HEK293T (cell line): ENCODE measurements around the gene RNF112.

Source experiments
- CTCF ChIA-PET: fragments of 350-600 bp; formaldehyde crosslinking; extraction: SDS; loops from one replicate; lab custom pipeline; 2021; ENCODE audit warnings: antibody characterized with exemption, inconsistent platforms; lab: Yijun Ruan, JAX
- POLR2A ChIA-PET: fragments of 350-600 bp; formaldehyde crosslinking; extraction: SDS; loops from one replicate; lab custom pipeline; 2020; ENCODE audit warnings: antibody characterized with exemption, inconsistent platforms; lab: Yijun Ruan, JAX
- DNase-seq: peaks from one replicate; pipeline ENCODE4 v3.0.0; 2012; ENCODE audit warnings: mixed read lengths; ENCODE audit errors: extremely low spot score
- ARNT ChIP-seq: fragments of 450-650 bp; IDR thresholded peaks from 2 replicates; pipeline ENCODE4 v1.6.1; 2017; ENCODE audit warnings: mild to moderate bottlenecking
- BHLHE40 ChIP-seq: fragments of 450-650 bp; IDR thresholded peaks from 2 replicates; pipeline ENCODE4 v1.6.1; 2016; ENCODE audit warnings: mild to moderate bottlenecking, moderate library complexity, borderline replicate concordance
- CTBP1 ChIP-seq: fragments of 450-650 bp; IDR thresholded peaks from 2 replicates; pipeline ENCODE4 v1.6.1; 2016; ENCODE audit warnings: borderline replicate concordance
- ELF4 ChIP-seq: fragments of 450-650 bp; IDR thresholded peaks from 2 replicates; pipeline ENCODE4 v1.6.1; 2017; ENCODE audit warnings: antibody characterized with exemption
- FOXA1 ChIP-seq: fragments of 450-650 bp; IDR thresholded peaks from 2 replicates; pipeline ENCODE4 v1.6.1; 2016; ENCODE audit warnings: mild to moderate bottlenecking
- FOXK2 ChIP-seq: fragments of 450-650 bp; IDR thresholded peaks from 2 replicates; pipeline ENCODE4 v1.6.1; 2016; ENCODE audit warnings: mild to moderate bottlenecking
- FOXM1 ChIP-seq: fragments of 450-650 bp; IDR thresholded peaks from 2 replicates; pipeline ENCODE4 v1.6.1; 2017; ENCODE audit warnings: mild to moderate bottlenecking, borderline replicate concordance
- HDGF ChIP-seq: fragments of 450-650 bp; IDR thresholded peaks from 2 replicates; pipeline ENCODE4 v1.6.1; 2017; ENCODE audit warnings: antibody characterized with exemption, borderline replicate concordance
- L3MBTL2 ChIP-seq: fragments of 450-650 bp; conservative IDR thresholded peaks from 2 replicates; pipeline ENCODE4 v1.6.1; 2016; ENCODE audit warnings: mild to moderate bottlenecking
- LEF1 ChIP-seq: fragments of 450-650 bp; IDR thresholded peaks from 2 replicates; pipeline ENCODE4 v1.6.1; 2017; ENCODE audit warnings: mild to moderate bottlenecking, borderline replicate concordance
- NFRKB ChIP-seq: fragments of 450-650 bp; IDR thresholded peaks from 2 replicates; pipeline ENCODE4 v1.6.1; 2016; ENCODE audit warnings: mild to moderate bottlenecking, moderate library complexity
- PKNOX1 ChIP-seq: fragments of 450-650 bp; IDR thresholded peaks from 2 replicates; pipeline ENCODE4 v1.6.1; 2016
- SP1 ChIP-seq: fragments of 450-650 bp; IDR thresholded peaks from 2 replicates; pipeline ENCODE4 v1.6.1; 2017
- SUZ12 ChIP-seq: fragments of 450-650 bp; IDR thresholded peaks from 2 replicates; pipeline ENCODE4 v1.6.1; 2016; ENCODE audit warnings: mild to moderate bottlenecking
- TARDBP ChIP-seq: fragments of 450-650 bp; IDR thresholded peaks from 2 replicates; pipeline ENCODE4 v1.6.1; 2016
- ZNF384 ChIP-seq: fragments of 450-650 bp; IDR thresholded peaks from 2 replicates; pipeline ENCODE4 v1.6.1; 2016

RNF112 gene

GRCh38 chr17:19421926-19422325 is 10.9 kb downstream of the RNF112 start:
- TF ChIP-seq CTBP1, result no peak
- TF ChIP-seq ARNT, result no peak
- TF ChIP-seq ZNF384, result no peak
- TF ChIP-seq HDGF, result no peak
- TF ChIP-seq L3MBTL2, result no peak
- TF ChIP-seq BHLHE40, result no peak
- no peak for TF ChIP-seq FOXK2
- ChIA-PET POLR2A (interaction anchor here (1.1 kb wide), 1 partner anchor 44 kb away, joined by 4 read pairs; the partner anchor contains the start of gene MAPK7), CTCF (no interaction called here)
- no peak for DNase-seq

- no peak for DNase-seq
- no peak for TF ChIP-seq ARNT
- TF ChIP-seq PKNOX1, result no peak
- POLR2A ChIA-PET, result interaction anchor here (2.4 kb wide), 1 partner anchor 47 kb away, joined by 9 read pairs; the partner anchor contains the start of gene MAPK7
- CTCF ChIA-PET, result no interaction called here
Observed at GRCh38 chr17:19424934-19425868, 14.2 kb downstream of the RNF112 start.

DNA sequence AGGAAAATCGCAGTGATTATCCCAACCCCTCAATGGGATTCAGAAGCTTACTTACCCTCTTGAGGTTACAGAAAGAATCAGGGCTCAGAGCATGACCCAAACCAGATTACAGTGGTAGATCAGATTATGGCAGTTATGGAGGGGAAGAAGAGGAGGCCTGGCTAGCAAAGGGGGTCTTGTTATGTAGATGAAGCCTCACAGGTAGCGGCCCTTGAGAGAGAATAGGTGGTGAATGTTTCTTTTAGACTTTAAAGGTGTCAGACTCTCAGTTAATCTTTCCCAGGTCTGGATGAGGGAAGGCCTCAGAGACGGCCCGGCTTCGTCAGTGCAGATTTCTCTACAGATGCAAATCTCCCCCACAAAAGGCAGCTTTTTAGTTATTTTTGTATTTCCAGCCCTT is 15.6 kb downstream of the RNF112 start:
- ChIA-PET POLR2A (interaction anchor here (1.2 kb wide), 1 partner anchor 49 kb away, joined by 3 read pairs; the partner anchor contains the start of gene MAPK7), CTCF (no interaction called here)
- no peak for DNase-seq
- TF ChIP-seq SUZ12 (no peak), LEF1 (no peak), BHLHE40 (no peak), L3MBTL2 (no peak), NFRKB (no peak), FOXA1 (no peak), FOXM1 (no peak), PKNOX1 (no peak), ARNT (no peak), ZNF384 (no peak), ELF4 (no peak), SP1 (no peak), FOXK2 (no peak), HDGF (no peak), TARDBP (no peak), CTBP1 (no peak)

DNA sequence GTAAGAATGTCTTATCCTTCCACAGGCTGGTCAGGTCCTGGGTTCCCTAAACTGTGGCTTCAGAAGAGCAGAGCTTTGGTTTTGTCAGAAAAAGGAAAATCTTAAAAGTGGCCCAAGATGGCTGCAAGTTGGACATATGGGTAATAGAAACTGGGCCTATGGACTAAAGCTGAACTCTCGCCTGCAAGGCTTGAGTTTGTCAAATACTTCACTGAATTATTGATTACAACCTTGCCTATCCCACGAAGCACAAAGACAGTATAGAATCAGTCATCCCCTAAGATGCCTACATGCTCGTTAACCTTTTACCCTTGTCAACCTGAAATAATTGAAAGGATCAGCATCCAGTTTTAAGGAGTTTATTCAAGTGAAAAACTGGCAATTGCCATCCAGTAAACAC is 20.7 kb downstream of the RNF112 start:
- ChIA-PET POLR2A (no interaction called here), CTCF (no interaction called here)
- TF ChIP-seq PKNOX1 (no peak), SUZ12 (no peak), ELF4 (no peak), FOXA1 (no peak), CTBP1 (no peak)
- no peak for DNase-seq

DNA sequence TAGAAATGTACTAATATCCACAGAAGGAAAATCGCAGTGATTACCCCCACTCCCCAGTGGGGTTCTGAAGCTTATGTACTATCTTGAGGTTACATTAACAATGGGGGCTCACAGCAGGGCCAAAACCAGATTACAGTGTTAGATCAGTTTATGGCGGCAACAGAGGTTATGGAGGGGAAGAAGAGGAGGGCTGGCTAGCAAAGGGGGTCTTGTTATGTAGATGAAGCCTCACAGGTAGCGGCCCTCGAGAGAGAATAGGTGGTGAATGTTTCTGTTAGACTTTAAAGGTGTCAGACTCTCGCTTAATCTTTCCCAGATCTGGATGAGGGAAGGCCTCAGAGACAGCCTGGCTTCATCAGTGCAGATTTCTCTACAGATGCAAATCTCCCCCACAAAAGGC is 22.2 kb downstream of the RNF112 start:
- no peak for TF ChIP-seq NFRKB
- TF ChIP-seq SUZ12, result no peak
- TF ChIP-seq PKNOX1, result no peak
- no peak for TF ChIP-seq ELF4
- no peak for TF ChIP-seq FOXA1
- no peak for TF ChIP-seq L3MBTL2
- TF ChIP-seq TARDBP, result no peak
- POLR2A ChIA-PET, result interaction anchor here (3.4 kb wide), 1 partner anchor 55 kb away, joined by 24 read pairs; the partner anchor contains the start of gene MAPK7
- CTCF ChIA-PET, result interaction anchor here (0.7 to 1.1 kb wide), 3 partner anchors 24 to 68 kb away, joined by 3 to 4 read pairs (median 3); no protein-coding TSS in a partner anchor
- DNase-seq, result no peak

GRCh38 chr17:19433727-19434340 is 22.8 kb downstream of the RNF112 start:
- DNase-seq, result no peak
- ChIA-PET CTCF (interaction anchor here (0.7 to 1.2 kb wide), 5 partner anchors 13 to 72 kb away, joined by 3 to 5 read pairs (median 3); no protein-coding TSS in a partner anchor), POLR2A (interaction anchor here (3.4 kb wide), 1 partner anchor 56 kb away, joined by 24 read pairs; the partner anchor contains the start of gene MAPK7)
- no peak for TF ChIP-seq FOXA1
- no peak for TF ChIP-seq CTBP1
- no peak for TF ChIP-seq NFRKB
- no peak for TF ChIP-seq FOXM1
- TF ChIP-seq ARNT, result no peak
- TF ChIP-seq ZNF384, result no peak
- TF ChIP-seq L3MBTL2, result no peak
- no peak for TF ChIP-seq HDGF
- no peak for TF ChIP-seq SUZ12
- no peak for TF ChIP-seq SP1
- TF ChIP-seq FOXK2, result no peak
- no peak for TF ChIP-seq ELF4
- no peak for TF ChIP-seq TARDBP
